HepG2 (cell line): ENCODE results near the gene NISCH. TPM values are rescaled to one million over a fixed set of nuclear protein-coding genes. Genes with fewer than 3 reads are reported as not detected.

ENCODE experiments used
- AKAP8 ChIP-seq: sonication (generic); formaldehyde crosslinking; IDR thresholded peaks from 2 replicates; pipeline ENCODE4 v1.5.1; 2020; ENCODE audit warnings: mild to moderate bottlenecking, missing genetic modification reagents
- ARNT ChIP-seq: fragments of 450-650 bp; IDR thresholded peaks from 2 replicates; pipeline ENCODE4 v1.6.1; 2017
- ATM ChIP-seq: fragments of 450-650 bp; IDR thresholded peaks from 2 replicates; pipeline ENCODE4 v1.7.1; 2017; ENCODE audit warnings: mild to moderate bottlenecking, borderline replicate concordance
- EED ChIP-seq: sonication (generic); formaldehyde crosslinking; IDR thresholded peaks from 2 replicates; pipeline ENCODE4 v1.5.0; 2020; ENCODE audit warnings: mild to moderate bottlenecking, missing genetic modification reagents
- EHMT2 ChIP-seq: fragments of 200-600 bp; sonication (generic); IDR thresholded peaks from 2 replicates; pipeline ENCODE4 v1.7.0; 2017; ENCODE audit warnings: antibody characterized with exemption, low read depth, low read length, borderline replicate concordance
- HMG20B ChIP-seq: conservative IDR thresholded peaks from 2 replicates; pipeline ENCODE4 v1.6.1; 2016; ENCODE audit warnings: missing genetic modification reagents, missing compliant biosample characterization
- HNRNPL ChIP-seq: fragments of 200-400 bp; formaldehyde crosslinking; IDR thresholded peaks from 2 replicates; pipeline ENCODE4 v1.6.1; 2017; ENCODE audit warnings: mild to moderate bottlenecking, low read depth, low read length
- HNRNPUL1 ChIP-seq: fragments of 200-400 bp; formaldehyde crosslinking; IDR thresholded peaks from 2 replicates; pipeline ENCODE4 v1.6.1; 2017; ENCODE audit warnings: low read depth, mild to moderate bottlenecking, low read length, moderate library complexity
- PLRG1 ChIP-seq: fragments of 450-650 bp; conservative IDR thresholded peaks from 2 replicates; pipeline ENCODE4 v1.6.1; 2016
- STAT5B ChIP-seq: sonication (generic); formaldehyde crosslinking; IDR thresholded peaks from 2 replicates; pipeline ENCODE4 v1.4.0; 2020; ENCODE audit warnings: missing genetic modification reagents
- TARDBP ChIP-seq: sonication (generic); formaldehyde crosslinking; IDR thresholded peaks from 2 replicates; pipeline ENCODE4 v1.8.0; 2022; ENCODE audit warnings: mild to moderate bottlenecking, missing genetic modification reagents
- ZNF234 ChIP-seq: sonication (generic); formaldehyde crosslinking; conservative IDR thresholded peaks from 2 replicates; pipeline ENCODE4 v1.5.1; 2020; ENCODE audit warnings: mild to moderate bottlenecking, missing genetic modification reagents
- ZNF367 ChIP-seq: sonication (generic); formaldehyde crosslinking; IDR thresholded peaks from 2 replicates; pipeline ENCODE4 v1.4.0; 2020; ENCODE audit warnings: missing genetic modification reagents, borderline replicate concordance
- ZXDC ChIP-seq: sonication (generic); formaldehyde crosslinking; IDR thresholded peaks from 2 replicates; pipeline ENCODE4 v1.5.0; 2020; ENCODE audit warnings: mild to moderate bottlenecking, missing genetic modification reagents
- ZZZ3 ChIP-seq: sonication (generic); formaldehyde crosslinking; IDR thresholded peaks from 2 replicates; pipeline ENCODE4 v1.4.0; 2020; ENCODE audit warnings: missing genetic modification reagents, mild to moderate bottlenecking, borderline replicate concordance
- polyA plus RNA-seq, 8 experiments: library from polyadenylated mRNA; depleted of rRNA in 3 of 8; stranded (reverse) in 7 of 8; unstranded in 1 of 8; fragments of >200 nt; fragmentation: Illumina TruSeq in 4 of 8; extraction: Trizol in 4 of 8; gene quantifications; 2 replicates each; pipeline versions ENCODE4 v1.2.1 to v1.2.3, GENCODE V29; 2011 to 2016; ENCODE audit warnings: low read depth in 4 of 8, missing spikeins in 1 of 8, mixed read lengths in 1 of 8; ENCODE audit not compliant: insufficient read depth in 1 of 8
- total RNA-seq, 5 experiments: library from RNA; depleted of rRNA; stranded (reverse); fragments of >200 nt; fragmentation: Illumina TruSeq; extraction: Trizol; gene quantifications; 2 replicates each; pipeline ENCODE4 v1.2.3, GENCODE V29; 2016; ENCODE audit warnings: low read depth in 1 of 5
- TF ChIP-seq, protein P1 (sequence below): sonication (generic); formaldehyde crosslinking; IDR thresholded peaks from 2 replicates; pipeline ENCODE4 v1.4.0; 2020; ENCODE audit warnings: mild to moderate bottlenecking, missing genetic modification reagents
- TF ChIP-seq, protein P2 (sequence below): IDR thresholded peaks from 2 replicates; pipeline ENCODE4 v1.6.1; 2018; ENCODE audit warnings: missing genetic modification reagents
- TF ChIP-seq, protein P3 (sequence below), 2 experiments: sonication (generic) in 1 of 2; formaldehyde crosslinking in 1 of 2; IDR thresholded peaks; 2 replicates each; pipeline versions ENCODE4 v1.4.0 to v1.6.1; 2016 to 2020; ENCODE audit warnings: borderline replicate concordance in 1 of 2, low read depth in 1 of 2, mild to moderate bottlenecking in 1 of 2, missing genetic modification reagents in 1 of 2
- TF ChIP-seq, protein P4 (sequence below), 2 experiments: sonication (generic) in 1 of 2; formaldehyde crosslinking in 1 of 2; IDR thresholded peaks; 2 replicates each; pipeline versions ENCODE4 v1.4.0 to v1.6.1; 2018 to 2020; ENCODE audit warnings: missing genetic modification reagents in 2 of 2, borderline replicate concordance in 1 of 2, low read depth in 1 of 2, mild to moderate bottlenecking in 1 of 2, missing biosample characterization in 1 of 2

NISCH gene
- total and polyA plus RNA-seq, 2 of the 13 experiments (the other 11 are each of a cell fraction or from before 2014, with no cell fraction given) = 27.0 to 47.6 TPM

- TF ChIP-seq EHMT2 (no peak), ZNF367 (CRISPR knock-in tag) (no peak), EED (CRISPR knock-in tag) (no peak), ARNT (no peak), ATM (no peak), STAT5B (CRISPR knock-in tag) (no peak), HNRNPUL1 (no peak), HMG20B (CRISPR knock-in tag) (no peak), ZZZ3 (CRISPR knock-in tag) (no peak), AKAP8 (no peak), HNRNPL (no peak), ZNF234 (CRISPR knock-in tag) (no peak), TARDBP (CRISPR knock-in tag) (0 out of 2 replicates have a peak, but pooled peaks have one; percentile 26), PLRG1 (no peak), ZXDC (CRISPR knock-in tag) (no peak)
- TF ChIP-seq, protein P1, sequence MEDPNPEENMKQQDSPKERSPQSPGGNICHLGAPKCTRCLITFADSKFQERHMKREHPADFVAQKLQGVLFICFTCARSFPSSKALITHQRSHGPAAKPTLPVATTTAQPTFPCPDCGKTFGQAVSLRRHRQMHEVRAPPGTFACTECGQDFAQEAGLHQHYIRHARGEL (CRISPR knock-in tag) = no peak
- TF ChIP-seq, protein P2, sequence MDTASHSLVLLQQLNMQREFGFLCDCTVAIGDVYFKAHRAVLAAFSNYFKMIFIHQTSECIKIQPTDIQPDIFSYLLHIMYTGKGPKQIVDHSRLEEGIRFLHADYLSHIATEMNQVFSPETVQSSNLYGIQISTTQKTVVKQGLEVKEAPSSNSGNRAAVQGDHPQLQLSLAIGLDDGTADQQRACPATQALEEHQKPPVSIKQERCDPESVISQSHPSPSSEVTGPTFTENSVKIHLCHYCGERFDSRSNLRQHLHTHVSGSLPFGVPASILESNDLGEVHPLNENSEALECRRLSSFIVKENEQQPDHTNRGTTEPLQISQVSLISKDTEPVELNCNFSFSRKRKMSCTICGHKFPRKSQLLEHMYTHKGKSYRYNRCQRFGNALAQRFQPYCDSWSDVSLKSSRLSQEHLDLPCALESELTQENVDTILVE = no peak
- TF ChIP-seq, protein P3, sequence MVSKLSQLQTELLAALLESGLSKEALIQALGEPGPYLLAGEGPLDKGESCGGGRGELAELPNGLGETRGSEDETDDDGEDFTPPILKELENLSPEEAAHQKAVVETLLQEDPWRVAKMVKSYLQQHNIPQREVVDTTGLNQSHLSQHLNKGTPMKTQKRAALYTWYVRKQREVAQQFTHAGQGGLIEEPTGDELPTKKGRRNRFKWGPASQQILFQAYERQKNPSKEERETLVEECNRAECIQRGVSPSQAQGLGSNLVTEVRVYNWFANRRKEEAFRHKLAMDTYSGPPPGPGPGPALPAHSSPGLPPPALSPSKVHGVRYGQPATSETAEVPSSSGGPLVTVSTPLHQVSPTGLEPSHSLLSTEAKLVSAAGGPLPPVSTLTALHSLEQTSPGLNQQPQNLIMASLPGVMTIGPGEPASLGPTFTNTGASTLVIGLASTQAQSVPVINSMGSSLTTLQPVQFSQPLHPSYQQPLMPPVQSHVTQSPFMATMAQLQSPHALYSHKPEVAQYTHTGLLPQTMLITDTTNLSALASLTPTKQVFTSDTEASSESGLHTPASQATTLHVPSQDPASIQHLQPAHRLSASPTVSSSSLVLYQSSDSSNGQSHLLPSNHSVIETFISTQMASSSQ (IDR thresholded peaks at IDR 0.05; ENCODE audit: low read depth) = no peak
- TF ChIP-seq, protein P3 (CRISPR knock-in tag; IDR thresholded peaks at IDR 0.05; ENCODE audit: borderline replicate concordance) = no peak
- TF ChIP-seq, protein P4, sequence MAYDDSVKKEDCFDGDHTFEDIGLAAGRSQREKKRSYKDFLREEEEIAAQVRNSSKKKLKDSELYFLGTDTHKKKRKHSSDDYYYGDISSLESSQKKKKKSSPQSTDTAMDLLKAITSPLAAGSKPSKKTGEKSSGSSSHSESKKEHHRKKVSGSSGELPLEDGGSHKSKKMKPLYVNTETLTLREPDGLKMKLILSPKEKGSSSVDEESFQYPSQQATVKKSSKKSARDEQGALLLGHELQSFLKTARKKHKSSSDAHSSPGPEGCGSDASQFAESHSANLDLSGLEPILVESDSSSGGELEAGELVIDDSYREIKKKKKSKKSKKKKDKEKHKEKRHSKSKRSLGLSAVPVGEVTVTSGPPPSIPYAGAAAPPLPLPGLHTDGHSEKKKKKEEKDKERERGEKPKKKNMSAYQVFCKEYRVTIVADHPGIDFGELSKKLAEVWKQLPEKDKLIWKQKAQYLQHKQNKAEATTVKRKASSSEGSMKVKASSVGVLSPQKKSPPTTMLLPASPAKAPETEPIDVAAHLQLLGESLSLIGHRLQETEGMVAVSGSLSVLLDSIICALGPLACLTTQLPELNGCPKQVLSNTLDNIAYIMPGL (CRISPR knock-in tag; IDR thresholded peaks at IDR 0.05; ENCODE audit: borderline replicate concordance in 1 of 2, low read depth in 1 of 2) = no peak
Observed at GRCh38 chr3:52451237-52452083, 3.9 kb upstream of the NISCH start (continued).
